CD4-positive, alpha-beta memory T cell (primary cell): Measurements from ENCODE around the gene SHF. TPM values are rescaled to one million over a fixed set of nuclear protein-coding genes. Genes with fewer than 3 reads are reported as not detected.

Experiments used
- CTCF ChIA-PET: fragments of 350-600 bp; sonication (Branson Sonifier 250); formaldehyde crosslinking; loops from one replicate; lab custom pipeline; 2021; ENCODE audit warnings: inconsistent platforms; ENCODE audit not compliant: partially characterized antibody; lab: Charles Lee
- POLR2A ChIA-PET: fragments of 350-600 bp; sonication (Branson Sonifier 250); formaldehyde crosslinking; loops from one replicate; lab custom pipeline; 2021; ENCODE audit not compliant: partially characterized antibody; lab: Charles Lee
- DNase-seq, 5 donors: peaks; one replicate each; pipeline versions ENCODE4 v3.0.0 to v3.0.0-alpha.2; 2020 to 2022; ENCODE audit warnings: mixed read lengths in 1 of 5
- H3K27ac ChIP-seq: one replicate; pipeline ENCODE4 v1.7.0; 2013; ENCODE audit warnings: low read depth, low read length
- H3K27me3 ChIP-seq: 2 replicates; pipeline ENCODE4 v1.7.0; 2013; ENCODE audit warnings: mild to moderate bottlenecking, low read length, moderate library complexity; ENCODE audit not compliant: insufficient read depth
- H3K36me3 ChIP-seq: 2 replicates; pipeline ENCODE4 v1.7.0; 2013; ENCODE audit warnings: mild to moderate bottlenecking, low read length, moderate library complexity; ENCODE audit not compliant: insufficient read depth
- H3K4me1 ChIP-seq: 2 replicates; pipeline ENCODE4 v1.7.0; 2013; ENCODE audit warnings: mild to moderate bottlenecking, low read length, moderate library complexity; ENCODE audit not compliant: insufficient read depth
- H3K4me3 ChIP-seq, 2 donors: one replicate each; pipeline ENCODE4 v1.7.0; 2013; ENCODE audit warnings: low read length in 2 of 2, mild to moderate bottlenecking in 1 of 2
- H3K9me3 ChIP-seq, 2 donors: one replicate each; pipeline ENCODE4 v1.7.0; 2013; ENCODE audit warnings: low read length in 2 of 2, control low read depth in 1 of 2; ENCODE audit not compliant: control insufficient read depth in 1 of 2
- H3K27ac Mint-ChIP-seq, 7 donors: one replicate each; pipeline ENCODE4 v1.8.0; 2020 to 2021; ENCODE audit warnings: mixed read lengths in 7 of 7, mild to moderate bottlenecking in 6 of 7, inconsistent platforms in 3 of 7, moderate library complexity in 3 of 7
- H3K27me3 Mint-ChIP-seq, 2 donors: one replicate each; pipeline ENCODE4 v1.8.0; 2020 to 2021; ENCODE audit warnings: mixed read lengths in 2 of 2
- H3K36me3 Mint-ChIP-seq, 2 donors: one replicate each; pipeline ENCODE4 v1.8.0; 2020 to 2021; ENCODE audit warnings: mixed read lengths in 2 of 2, inconsistent platforms in 1 of 2, mild to moderate bottlenecking in 1 of 2
- H3K4me1 Mint-ChIP-seq, 4 donors: one replicate each; pipeline ENCODE4 v1.8.0; 2020 to 2021; ENCODE audit warnings: mixed read lengths in 4 of 4, mild to moderate bottlenecking in 1 of 4
- H3K4me3 Mint-ChIP-seq, 8 donors: one replicate each; pipeline ENCODE4 v1.8.0; 2020 to 2021; ENCODE audit warnings: mixed read lengths in 8 of 8, mild to moderate bottlenecking in 7 of 8, moderate library complexity in 6 of 8, inconsistent platforms in 3 of 8
- H3K9me3 Mint-ChIP-seq, 8 donors: one replicate each; pipeline ENCODE4 v1.8.0; 2020 to 2021; ENCODE audit warnings: mixed read lengths in 8 of 8, mild to moderate bottlenecking in 5 of 8, inconsistent platforms in 3 of 8, moderate library complexity in 1 of 8
- intact Hi-C: fragments of 100-400 bp; cut with micrococcal nuclease; formaldehyde crosslinking; loops from one replicate; pipeline ENCODE4 v1.15.1; 2023
- polyA plus RNA-seq, 2 donors: library from polyadenylated mRNA; unstranded; fragments of 300-500 nt; fragmentation: Illumina TruSeq; gene quantifications; one replicate each; pipeline ENCODE4 v1.2.3, GENCODE V29; 2021
- total RNA-seq, 2 experiments: library from RNA; stranded (reverse); gene quantifications; one replicate each; pipeline ENCODE4 v1.2.3, GENCODE V29; 2021

Gene SHF
- total and polyA plus RNA-seq, 4 experiments from 2014 or later: 0.66 to 6.7 (median 3.5) TPM

DNA sequence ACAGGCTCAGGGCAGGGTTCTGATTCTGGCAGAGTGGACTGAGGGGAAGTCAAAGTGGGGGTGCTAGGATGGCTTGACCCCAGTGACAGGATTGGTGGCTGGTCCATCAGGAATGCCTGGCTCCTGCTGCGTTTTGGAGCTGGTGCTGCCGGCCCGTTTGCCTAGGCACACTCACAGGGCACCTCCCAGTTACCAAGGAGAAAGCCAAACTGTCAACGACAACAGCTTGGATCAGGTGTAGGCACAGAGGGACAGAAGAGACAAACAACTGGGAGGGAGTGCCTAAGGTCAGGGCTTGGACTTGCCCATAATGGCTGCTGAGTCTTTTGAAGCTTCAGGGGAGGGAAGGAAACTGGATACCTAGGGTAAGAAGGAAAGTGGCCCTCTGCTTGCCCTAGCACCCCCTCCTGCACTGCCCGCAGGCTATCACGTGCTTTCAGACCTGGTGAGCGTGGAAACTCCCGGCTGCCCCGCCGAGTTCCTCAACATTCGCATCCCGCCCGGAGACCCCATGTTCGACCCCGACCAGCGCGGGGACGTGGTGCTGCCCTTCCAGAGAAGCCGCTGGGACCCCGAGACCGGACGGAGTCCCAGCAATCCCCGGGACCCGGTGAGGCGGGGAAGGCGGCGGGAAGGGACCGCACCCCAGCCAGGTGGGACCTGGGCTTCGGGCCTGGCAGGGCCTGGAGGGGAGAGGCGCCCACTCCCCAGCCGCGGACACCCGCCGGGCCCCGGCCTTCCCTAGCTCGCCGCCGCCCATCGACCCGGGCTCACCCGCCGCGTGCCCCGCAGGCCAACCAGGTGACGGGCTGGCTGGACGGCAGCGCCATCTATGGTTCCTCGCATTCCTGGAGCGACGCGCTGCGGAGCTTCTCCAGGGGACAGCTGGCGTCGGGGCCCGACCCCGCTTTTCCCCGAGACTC lies 52.8 kb downstream of the SHF start:
- H3K36me3 ChIP-seq: no peaks in the 10 kb centered on the region
- no peak overlapping the region for H3K27ac Mint-ChIP-seq
- intact Hi-C loops: no loop called here
- peaks cover 11% of the 10 kb centered on the region for H3K4me1 ChIP-seq
- peaks cover 25% of the 10 kb centered on the region for H3K27me3 ChIP-seq
- POLR2A ChIA-PET: no interaction called here
- H3K9me3 ChIP-seq: no peaks in the 10 kb centered on the region
- no peaks in the 10 kb centered on the region for H3K9me3 Mint-ChIP-seq
- H3K4me1 Mint-ChIP-seq: peaks cover 4 to 25% (median 11%) of the 10 kb centered on the region in 4 donors
- H3K4me3 ChIP-seq: no peak overlapping the region
- H3K4me3 Mint-ChIP-seq: peak overlapping the region; percentile 64 to 84 (median 72)
- H3K36me3 Mint-ChIP-seq: no peaks in the 10 kb centered on the region
- DNase-seq: no peak
- H3K27ac ChIP-seq: no peak overlapping the region
- CTCF ChIA-PET: interaction anchor here (1.1 to 3.3 kb wide), 4 partner anchors 8 to 17 kb away, joined by 3 to 12 read pairs (median 10); no protein-coding TSS in a partner anchor
- H3K27me3 Mint-ChIP-seq: peaks cover 30 to 35% of the 10 kb centered on the region in 2 donors

DNA sequence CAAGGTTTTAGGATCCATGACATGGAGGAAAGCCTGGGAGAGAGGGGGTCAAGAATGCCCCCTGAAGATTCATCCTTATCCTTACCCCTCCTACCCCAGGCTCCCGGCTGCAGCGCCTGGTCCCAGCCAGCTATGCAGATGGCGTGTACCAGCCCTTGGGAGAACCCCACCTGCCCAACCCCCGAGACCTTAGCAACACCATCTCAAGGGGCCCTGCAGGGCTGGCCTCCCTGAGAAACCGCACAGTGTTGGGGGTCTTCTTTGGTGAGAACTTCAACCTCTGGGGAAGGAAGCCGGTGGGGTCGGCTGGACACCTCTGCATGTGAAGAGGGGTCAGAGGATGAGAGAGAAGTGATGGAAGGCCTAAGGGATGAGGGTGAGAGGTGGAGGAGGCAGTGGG lies 53.7 kb downstream of the SHF start:
- Histone ChIP-seq H3K4me1 (peaks cover 11% of the 10 kb centered on the region), H3K27me3 (peaks cover 25% of the 10 kb centered on the region), H3K36me3 (no peaks in the 10 kb centered on the region), H3K9me3 (no peaks in the 10 kb centered on the region), H3K4me3 (no peak overlapping the region), H3K27ac (no peak overlapping the region)
- POLR2A ChIA-PET: no interaction called here
- intact Hi-C loops: no loop called here
- peaks cover 30 to 36% of the 10 kb centered on the region in 2 donors for H3K27me3 Mint-ChIP-seq
- H3K4me3 Mint-ChIP-seq: peak overlapping the region in 2 of 8 donors; percentile 77 to 81
- CTCF ChIA-PET: interaction anchor here (1.2 to 3.3 kb wide), 4 partner anchors 9 to 16 kb away, joined by 4 to 12 read pairs (median 10); no protein-coding TSS in a partner anchor
- no peaks in the 10 kb centered on the region for H3K9me3 Mint-ChIP-seq
- DNase-seq: no peak
- H3K4me1 Mint-ChIP-seq: peaks cover 4 to 25% (median 11%) of the 10 kb centered on the region in 4 donors
- no peaks in the 10 kb centered on the region for H3K36me3 Mint-ChIP-seq
- H3K27ac Mint-ChIP-seq: peak overlapping the region in 1 of 7 donors; percentile 41

DNA sequence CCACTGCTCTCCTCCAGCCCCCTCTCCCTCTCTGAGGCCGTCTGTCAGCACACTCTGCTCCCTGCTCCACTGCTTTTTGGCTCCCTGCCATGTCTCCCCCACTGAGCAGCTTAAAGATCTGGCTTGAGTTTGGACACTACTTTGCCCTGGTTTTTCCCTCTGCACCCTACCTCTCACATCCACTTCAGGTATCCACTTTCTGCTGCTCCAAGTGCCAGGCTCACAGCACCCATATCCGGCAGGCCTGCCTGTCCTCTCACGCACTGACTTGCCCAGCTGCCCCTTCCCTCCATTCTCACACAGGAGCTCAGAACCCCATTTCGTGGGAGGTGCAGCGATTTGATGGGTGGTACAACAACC lies 54.2 kb downstream of the SHF start:
- H3K4me1 Mint-ChIP-seq: peaks cover 4 to 25% (median 14%) of the 10 kb centered on the region in 4 donors
- intact Hi-C loops: no loop called here
- POLR2A ChIA-PET: no interaction called here

DNA sequence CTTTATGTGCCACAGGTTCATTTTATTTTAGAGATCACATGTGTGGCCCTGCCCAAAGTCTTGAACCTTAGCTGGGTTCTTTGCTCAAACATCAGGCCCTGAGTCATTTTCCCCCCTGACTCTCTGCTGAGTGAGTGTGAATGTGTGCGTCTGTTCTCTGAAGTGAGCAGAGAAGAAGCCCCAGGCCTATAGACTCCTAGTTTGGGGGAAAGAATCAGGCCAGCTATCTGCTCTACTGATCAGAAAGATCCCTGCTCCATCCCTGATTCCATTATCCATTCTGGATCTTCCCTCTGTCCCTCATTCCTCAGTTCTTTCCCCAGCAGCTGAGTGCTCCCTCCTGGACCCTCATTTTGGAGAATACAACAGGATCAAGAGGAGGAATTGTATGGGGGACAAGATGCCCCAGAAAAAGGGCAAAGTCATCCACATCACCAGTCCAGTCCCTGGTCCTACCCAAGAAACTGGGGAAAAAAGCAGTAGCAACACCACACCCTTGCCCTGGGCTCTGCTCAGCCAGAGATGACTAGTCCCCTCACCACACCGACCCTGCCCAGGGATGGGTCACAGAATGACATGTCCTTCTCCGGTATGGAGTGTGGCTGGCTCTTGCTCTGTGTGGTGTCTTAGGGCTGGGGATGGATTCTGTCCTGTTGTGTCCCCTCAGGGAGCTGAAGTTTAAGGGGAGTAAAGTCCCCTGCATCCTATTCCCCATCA lies 54.8 kb downstream of the SHF start:
- DNase-seq: no peak
- peaks cover 11% of the 10 kb centered on the region for H3K4me1 ChIP-seq
- H3K4me3 Mint-ChIP-seq: no peak overlapping the region
- H3K4me1 Mint-ChIP-seq: peaks cover 4 to 25% (median 16%) of the 10 kb centered on the region in 4 donors
- no peak overlapping the region for H3K4me3 ChIP-seq
- intact Hi-C loops: no loop called here
- peaks cover 35% of the 10 kb centered on the region for H3K27me3 ChIP-seq
- H3K27ac ChIP-seq: no peak overlapping the region
- peak overlapping the region in 1 of 7 donors; percentile 71 for H3K27ac Mint-ChIP-seq
- H3K36me3 Mint-ChIP-seq: no peaks in the 10 kb centered on the region
- POLR2A ChIA-PET: no interaction called here
- CTCF ChIA-PET: interaction anchor here (0.8 to 3.3 kb wide), 4 partner anchors 8 to 15 kb away, joined by 3 to 12 read pairs (median 6); no protein-coding TSS in a partner anchor
- peaks cover 0 to 4% (median 0%) of the 10 kb centered on the region in 8 donors for H3K9me3 Mint-ChIP-seq
- no peaks in the 10 kb centered on the region for H3K36me3 ChIP-seq
- H3K9me3 ChIP-seq: no peaks in the 10 kb centered on the region
- peaks cover 39 to 44% of the 10 kb centered on the region in 2 donors for H3K27me3 Mint-ChIP-seq

More for the DNA sequence above, 54.2 kb downstream of the SHF start:
- CTCF ChIA-PET: interaction anchor here (1.2 to 3.3 kb wide), 3 partner anchors 9 to 15 kb away, joined by 4 to 12 read pairs (median 9); no protein-coding TSS in a partner anchor
- H3K36me3 ChIP-seq: no peaks in the 10 kb centered on the region
- peak overlapping the region in 1 of 8 donors; percentile 21 for H3K4me3 Mint-ChIP-seq
- H3K27me3 ChIP-seq: peaks cover 30% of the 10 kb centered on the region
- peaks cover 0 to 2% (median 0%) of the 10 kb centered on the region in 8 donors for H3K9me3 Mint-ChIP-seq
- peaks cover 33 to 41% of the 10 kb centered on the region in 2 donors for H3K27me3 Mint-ChIP-seq
- no peak overlapping the region for H3K4me3 ChIP-seq
- H3K36me3 Mint-ChIP-seq: no peaks in the 10 kb centered on the region
- H3K27ac ChIP-seq: no peak overlapping the region
- no peaks in the 10 kb centered on the region for H3K9me3 ChIP-seq
- peak overlapping the region in 1 of 7 donors; percentile 71 for H3K27ac Mint-ChIP-seq
- no peak for DNase-seq
- peaks cover 11% of the 10 kb centered on the region for H3K4me1 ChIP-seq

DNA sequence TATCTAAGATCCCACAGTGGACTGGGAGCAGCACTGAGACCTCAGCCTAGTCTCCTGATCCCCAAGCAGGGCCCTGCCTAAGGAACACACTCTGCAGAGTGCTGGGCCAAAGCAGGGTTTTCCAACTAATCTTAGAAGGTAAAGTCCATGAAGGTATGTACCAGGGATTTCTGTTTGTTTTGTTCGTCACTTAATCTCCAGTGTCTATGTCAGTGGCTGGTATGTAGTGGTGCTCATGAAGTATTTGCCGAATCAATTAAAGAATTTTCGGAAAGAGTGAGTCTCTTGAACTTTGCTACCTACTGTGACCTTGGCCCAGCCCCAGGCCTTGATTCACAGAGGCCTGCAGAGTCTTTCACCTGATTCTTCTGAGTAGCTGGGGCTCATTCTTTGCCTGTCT lies 56.3 kb downstream of the SHF start:
- no peaks in the 10 kb centered on the region for H3K36me3 ChIP-seq
- ChIA-PET CTCF (interaction anchor here (1.8 to 3.0 kb wide), 2 partner anchors 13 to 145 kb away, joined by 5 to 19 read pairs; no protein-coding TSS in a partner anchor), POLR2A (interaction anchor here (0.9 kb wide), 1 partner anchor 18 kb away, joined by 3 read pairs; no protein-coding TSS in a partner anchor)
- no peak overlapping the region for H3K4me3 Mint-ChIP-seq
- H3K27me3 Mint-ChIP-seq: peaks cover 41 to 47% of the 10 kb centered on the region in 2 donors
- H3K9me3 ChIP-seq: no peaks in the 10 kb centered on the region
- H3K27ac ChIP-seq: no peak overlapping the region
- no peak for DNase-seq
- H3K27me3 ChIP-seq: peaks cover 39% of the 10 kb centered on the region
- intact Hi-C loops: no loop called here
- peaks cover 0 to 4% (median 0%) of the 10 kb centered on the region in 8 donors for H3K9me3 Mint-ChIP-seq
- H3K4me1 Mint-ChIP-seq: peaks cover 4 to 22% (median 16%) of the 10 kb centered on the region in 4 donors
- no peaks in the 10 kb centered on the region for H3K36me3 Mint-ChIP-seq
- H3K4me1 ChIP-seq: peaks cover 11% of the 10 kb centered on the region
- H3K4me3 ChIP-seq: no peak overlapping the region
- H3K27ac Mint-ChIP-seq: no peak overlapping the region

DNA sequence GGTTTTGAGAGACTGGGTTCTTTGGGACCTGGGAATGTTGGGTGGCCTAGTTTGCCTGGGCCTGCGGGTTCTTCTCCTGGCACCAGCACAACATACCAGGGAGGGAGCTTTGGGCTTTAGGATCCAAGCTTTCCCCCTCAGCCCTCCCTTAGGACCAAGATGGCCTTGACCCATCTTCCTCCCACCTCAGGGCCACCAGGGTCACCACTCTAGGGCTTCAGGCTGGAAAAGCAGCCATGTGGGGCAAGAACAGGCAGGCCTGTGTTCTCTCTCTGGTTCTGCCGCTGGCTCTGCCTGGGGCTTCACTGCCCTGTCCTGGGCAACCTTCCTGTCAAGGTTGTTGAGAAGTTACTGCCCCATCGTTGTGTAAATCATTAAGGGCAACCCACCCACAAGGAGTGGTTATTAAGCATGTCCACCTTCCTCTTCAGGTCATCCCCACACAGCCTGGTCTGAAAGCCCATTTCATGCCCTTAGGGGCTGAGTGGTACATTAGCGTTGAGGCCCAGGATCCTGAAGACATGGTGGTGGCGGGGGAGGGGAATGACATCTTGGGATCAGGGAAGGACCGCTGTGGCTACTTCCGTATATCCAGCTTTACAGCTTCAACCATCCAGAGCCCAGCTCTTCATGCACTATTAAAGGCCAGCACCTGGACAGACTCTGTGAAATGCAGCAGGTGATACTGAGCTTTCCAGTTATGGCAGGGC lies 57.3 kb downstream of the SHF start:
- Mint-ChIP-seq H3K27me3 (peaks cover 45 to 52% of the 10 kb centered on the region in 2 donors), H3K27ac (no peak overlapping the region), H3K9me3 (peaks cover 0 to 4% (median 0%) of the 10 kb centered on the region in 8 donors), H3K4me1 (peaks cover 0 to 16% (median 11%) of the 10 kb centered on the region in 4 donors), H3K4me3 (peak overlapping the region in 5 of 8 donors; percentile 5 to 54 (median 46)), H3K36me3 (no peaks in the 10 kb centered on the region)
- no peak for DNase-seq
- POLR2A ChIA-PET: interaction anchor here (0.9 to 1.2 kb wide), 2 partner anchors 12 to 19 kb away, joined by 3 read pairs; no protein-coding TSS in a partner anchor
- Histone ChIP-seq H3K9me3 (no peaks in the 10 kb centered on the region), H3K27ac (no peak overlapping the region), H3K4me3 (no peak overlapping the region), H3K36me3 (no peaks in the 10 kb centered on the region), H3K4me1 (peaks cover 4% of the 10 kb centered on the region), H3K27me3 (peaks cover 39% of the 10 kb centered on the region)
- intact Hi-C loops: no loop called here
- CTCF ChIA-PET: interaction anchor here (1.2 to 3.0 kb wide), 3 partner anchors 12 to 146 kb away, joined by 3 to 19 read pairs (median 5); partner anchors contain the start of gene DUOXA2
